GM19099 (cell line): Measurements from ENCODE around the gene MDFIC2.

Experiments used
- POLR2A ChIP-seq: IDR thresholded peaks from 3 replicates; pipeline ENCODE4 v1.6.1; 2011; ENCODE audit warnings: low read depth; ENCODE audit not compliant: insufficient read length; ENCODE audit errors: extremely low read depth

MDFIC2 gene

DNA sequence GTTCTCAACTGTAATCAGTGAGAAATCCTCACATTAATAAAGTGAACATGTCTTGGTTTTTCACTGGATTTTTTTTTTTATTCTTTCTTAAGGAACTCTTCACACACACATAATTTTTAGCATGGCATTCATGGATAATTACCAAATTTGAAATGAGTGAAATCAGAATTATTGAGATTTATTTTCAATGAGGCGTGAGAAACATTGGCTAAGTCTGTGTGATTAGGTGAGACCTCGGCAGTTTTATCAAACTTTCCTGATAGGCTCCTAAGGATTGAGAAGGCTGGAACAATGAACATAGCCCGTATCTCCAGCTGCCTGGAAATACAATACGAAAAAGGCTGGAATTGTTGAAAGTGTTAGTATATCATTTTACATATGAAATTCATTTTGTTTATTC, 35.5 kb downstream of the MDFIC2 start:
- no peak for TF ChIP-seq POLR2A

DNA sequence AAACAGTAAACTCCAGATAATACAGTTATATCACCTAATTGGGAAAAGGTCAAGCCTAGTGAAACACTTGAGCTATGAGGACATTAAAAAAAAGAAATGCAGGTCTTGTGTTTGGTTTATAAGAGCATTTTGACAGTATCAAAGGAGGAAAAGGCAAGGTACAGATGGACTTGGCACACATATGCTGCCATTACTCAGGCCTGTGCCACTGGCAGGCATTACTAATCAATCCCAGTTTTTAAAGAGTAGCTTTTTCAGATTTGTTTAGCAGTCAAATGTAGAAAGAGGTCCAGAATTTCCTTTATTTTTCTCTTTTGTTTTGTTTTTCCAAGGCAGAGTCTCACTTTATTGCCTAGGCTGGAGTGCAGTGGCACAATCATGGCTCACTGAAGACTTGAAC, 38.9 kb downstream of the MDFIC2 start:
- TF ChIP-seq POLR2A = no peak

DNA sequence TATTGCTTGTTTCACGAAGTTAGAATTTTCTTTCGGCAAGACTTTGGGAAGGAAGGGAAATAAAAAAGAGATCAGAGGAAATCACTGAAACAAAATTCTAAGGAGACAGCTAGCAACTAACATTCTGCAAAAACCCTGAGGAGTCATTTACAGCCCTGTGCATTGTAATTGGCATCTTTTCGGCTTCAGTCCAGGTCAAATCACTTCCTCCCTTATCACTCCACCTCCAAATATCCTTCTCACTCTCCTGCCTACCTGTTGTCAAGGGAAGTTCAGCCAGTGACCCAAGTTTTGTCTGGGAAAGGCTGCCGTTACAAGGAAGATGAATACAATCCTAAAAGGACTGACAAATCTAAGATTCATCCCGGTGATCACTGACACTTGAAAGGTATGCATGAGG, 39.6 kb downstream of the MDFIC2 start:
- TF ChIP-seq POLR2A = no peak

DNA sequence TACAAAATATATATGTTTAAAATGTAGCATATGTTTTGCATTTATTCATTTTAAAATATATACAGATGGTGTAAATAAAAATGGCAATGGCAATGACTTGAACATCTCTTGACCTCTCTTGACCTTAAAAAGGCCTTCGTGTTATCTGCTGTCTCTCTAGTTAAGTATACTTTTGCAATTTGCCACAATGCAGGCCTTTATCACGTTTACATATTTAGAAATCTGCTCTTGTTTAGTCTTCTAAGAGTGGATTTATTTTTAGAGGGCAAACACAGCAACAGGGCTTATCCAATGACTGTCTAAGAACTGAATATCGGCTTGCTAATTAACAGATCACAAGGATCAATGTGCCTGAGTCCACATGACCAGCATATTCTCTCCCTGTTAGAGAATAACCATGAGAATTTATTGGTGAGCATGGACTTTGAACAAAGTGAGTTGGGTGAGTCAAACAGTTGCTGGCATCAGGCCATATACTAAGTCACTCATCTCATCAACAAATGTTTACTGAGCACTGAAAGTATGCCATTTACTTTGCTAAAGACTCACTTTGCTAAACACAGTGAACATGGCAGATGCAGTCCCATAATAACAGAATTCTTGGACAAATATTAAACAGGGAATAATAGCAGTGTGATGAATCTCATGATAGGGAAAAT, 48.2 kb downstream of the MDFIC2 start:
- TF ChIP-seq POLR2A = no peak

DNA sequence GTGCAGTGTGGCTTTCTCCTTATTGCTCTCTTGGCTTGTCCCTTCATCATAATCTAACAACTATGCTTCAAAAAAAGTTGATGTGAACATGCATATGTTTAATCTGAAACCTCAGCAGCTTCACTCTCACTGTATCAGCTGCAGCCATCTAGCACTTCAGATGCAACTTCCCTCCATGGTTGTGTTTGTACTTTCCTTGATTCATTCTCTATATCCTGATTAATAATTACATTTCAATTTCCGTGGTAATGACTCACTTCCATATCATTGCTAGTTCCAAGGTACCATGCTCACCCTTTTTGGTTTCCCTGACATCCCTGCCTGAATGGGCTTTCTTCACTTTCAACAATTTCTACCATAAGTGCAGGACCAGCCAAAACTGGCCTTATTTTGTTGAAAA, 51.2 kb downstream of the MDFIC2 start:
- no peak for TF ChIP-seq POLR2A

DNA sequence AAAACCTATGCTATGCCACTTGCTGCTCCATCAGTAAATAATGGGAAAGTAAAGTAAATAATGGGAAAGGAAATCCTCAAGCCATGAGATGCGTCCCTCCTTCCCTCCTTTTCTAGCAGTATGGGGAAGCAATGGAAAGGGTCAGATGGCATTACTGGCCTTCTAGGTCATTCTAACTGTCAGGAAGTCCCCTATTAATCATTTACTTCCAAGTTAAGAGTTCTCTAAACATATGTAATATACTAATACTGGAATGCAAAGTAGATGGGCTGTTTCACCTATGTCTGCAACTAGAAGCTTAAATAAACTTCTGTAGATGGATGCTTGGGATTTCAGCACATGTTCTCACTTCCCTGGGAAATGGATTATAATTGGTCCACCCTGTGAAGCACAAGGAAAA, 55.9 kb downstream of the MDFIC2 start:
- no peak for TF ChIP-seq POLR2A

DNA sequence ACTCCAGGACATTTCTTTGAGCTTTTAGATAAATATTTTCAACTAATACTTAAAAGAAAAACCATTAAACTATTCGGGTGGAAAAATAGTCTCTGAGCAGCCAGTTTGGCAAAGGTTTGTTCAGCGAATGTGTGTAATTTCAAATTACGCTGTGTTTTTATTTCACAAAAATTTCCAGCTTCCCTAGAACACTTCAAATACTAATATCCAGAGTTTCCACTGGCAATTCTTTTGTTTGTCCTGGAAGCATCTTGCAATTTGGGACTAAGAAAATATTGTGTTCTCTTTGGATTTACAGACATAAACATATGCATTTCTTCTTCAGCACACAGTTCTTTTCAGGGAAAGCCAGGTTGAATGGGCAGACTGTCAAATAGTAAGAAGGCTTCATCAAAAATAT, 61.9 kb downstream of the MDFIC2 start:
- TF ChIP-seq POLR2A = no peak

DNA sequence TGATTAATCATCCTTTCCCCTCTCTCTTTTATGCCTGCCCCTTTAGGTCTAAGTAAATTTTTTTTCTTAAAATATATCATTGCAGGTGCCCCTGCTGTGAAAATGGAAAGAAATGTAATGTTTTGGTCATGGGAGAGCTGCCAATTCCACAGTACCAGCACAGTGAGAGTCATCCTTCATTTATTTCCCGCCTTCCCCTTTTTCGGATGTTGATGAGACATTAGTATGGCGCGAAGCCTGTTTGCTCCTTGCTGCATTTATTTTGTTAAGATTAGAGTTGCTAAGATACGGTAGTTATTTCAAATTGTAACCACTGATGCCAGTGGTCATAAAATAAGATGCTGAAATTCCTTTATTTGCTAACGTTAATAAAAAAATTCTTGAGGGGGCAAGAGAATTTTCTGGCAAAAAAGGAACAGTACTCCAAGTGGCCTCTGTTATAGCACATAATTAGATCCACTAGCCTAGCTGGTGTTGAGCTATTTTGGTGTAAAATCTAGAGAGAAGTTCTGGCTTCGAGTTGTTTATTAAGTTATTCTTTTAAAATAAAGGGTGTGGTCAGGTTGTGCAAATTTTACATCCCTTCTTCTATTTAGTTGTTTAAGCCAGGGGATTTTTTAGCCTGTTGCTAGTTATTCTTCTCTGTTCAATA, 62.8 kb downstream of the MDFIC2 start:
- no peak for TF ChIP-seq POLR2A

DNA sequence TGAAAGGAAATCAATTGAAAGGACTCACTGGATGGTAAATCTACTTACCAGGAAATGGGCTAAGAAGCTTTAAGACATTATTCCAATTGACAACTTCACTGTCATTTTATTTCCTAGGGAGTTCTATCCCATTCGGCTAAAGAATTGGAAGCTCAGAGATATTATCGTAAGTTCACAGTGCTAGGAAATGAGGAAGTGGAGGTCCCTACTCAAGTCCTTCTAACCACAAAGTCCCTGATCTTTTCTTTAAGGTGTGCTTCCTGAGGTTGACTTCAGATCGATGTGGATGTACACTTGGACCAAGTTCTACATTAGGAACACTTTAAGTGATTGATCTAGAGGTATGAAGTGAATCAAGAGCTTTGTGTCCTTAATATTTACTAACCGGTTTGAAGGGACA, 63.6 kb downstream of the MDFIC2 start:
- no peak for TF ChIP-seq POLR2A

DNA sequence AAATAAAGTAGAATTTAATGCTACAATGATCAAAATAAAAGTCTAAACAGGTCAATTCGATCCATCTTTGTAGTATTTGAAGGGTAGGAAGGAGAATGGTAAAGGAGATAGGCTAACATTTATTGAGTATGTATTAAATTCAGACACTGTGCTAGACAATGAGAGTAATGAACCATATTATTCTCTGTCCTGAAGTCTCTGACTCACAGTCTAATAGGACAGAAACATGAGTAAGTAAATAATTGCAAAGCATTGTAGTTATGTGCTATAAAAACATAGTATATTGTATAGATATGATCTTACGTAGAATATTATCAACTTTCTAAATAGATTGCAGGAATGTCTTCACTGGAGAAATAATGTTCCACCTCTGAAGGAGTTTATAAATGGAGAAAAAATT, 64.5 kb downstream of the MDFIC2 start:
- no peak for TF ChIP-seq POLR2A

DNA sequence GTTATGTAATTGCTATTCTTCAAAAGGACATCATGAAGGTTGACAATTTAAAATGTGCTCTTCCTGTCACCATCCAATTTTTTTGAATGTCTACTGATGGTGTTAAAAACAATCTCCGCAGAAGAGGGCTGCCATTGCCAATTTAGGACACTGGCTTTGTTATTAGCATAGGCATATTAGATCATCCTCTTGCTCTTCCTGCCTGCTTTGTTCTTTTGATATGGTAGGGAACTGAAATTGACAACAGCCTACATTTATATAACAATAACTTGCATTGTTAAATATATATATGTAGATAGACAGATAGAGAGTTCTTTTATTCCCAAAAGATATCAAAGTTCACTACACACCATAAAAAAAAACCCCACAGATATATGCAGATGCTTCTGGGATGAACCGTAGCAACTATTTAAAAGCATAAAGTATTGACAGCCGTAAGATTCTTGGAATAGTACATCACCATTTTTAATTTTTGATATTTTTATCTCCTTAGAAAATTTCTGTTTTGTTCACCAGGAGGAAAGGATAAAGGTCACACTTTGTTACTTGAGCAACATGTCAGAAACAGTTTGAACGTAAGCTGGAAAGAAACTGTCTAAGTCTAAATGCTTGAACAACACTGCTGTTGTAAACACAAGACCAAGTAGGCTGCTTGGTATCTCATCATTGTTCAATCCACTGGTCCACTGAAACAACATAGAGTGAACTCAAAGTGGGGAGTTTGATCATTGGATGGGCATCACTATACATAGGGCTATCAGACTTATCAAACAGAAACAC, 66.5 kb downstream of the MDFIC2 start:
- no peak for TF ChIP-seq POLR2A

DNA sequence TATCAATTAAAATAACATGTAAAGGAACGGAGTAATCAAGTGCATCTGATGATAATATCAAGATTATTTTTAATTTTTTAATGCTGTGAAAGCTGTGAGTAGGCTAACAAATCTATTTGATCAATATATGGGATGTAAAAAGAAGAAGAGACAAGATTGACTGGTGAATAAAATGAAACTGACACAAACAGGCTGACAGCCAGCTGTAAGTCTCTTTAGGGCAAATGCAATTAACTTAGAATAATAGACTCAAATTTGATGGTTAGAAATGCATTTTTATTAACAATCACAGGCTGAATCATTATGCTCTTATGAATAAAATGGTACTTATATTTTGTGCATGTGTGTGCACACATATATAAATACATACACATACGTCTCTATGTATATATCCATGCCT, 68.0 kb downstream of the MDFIC2 start:
- TF ChIP-seq POLR2A = no peak

DNA sequence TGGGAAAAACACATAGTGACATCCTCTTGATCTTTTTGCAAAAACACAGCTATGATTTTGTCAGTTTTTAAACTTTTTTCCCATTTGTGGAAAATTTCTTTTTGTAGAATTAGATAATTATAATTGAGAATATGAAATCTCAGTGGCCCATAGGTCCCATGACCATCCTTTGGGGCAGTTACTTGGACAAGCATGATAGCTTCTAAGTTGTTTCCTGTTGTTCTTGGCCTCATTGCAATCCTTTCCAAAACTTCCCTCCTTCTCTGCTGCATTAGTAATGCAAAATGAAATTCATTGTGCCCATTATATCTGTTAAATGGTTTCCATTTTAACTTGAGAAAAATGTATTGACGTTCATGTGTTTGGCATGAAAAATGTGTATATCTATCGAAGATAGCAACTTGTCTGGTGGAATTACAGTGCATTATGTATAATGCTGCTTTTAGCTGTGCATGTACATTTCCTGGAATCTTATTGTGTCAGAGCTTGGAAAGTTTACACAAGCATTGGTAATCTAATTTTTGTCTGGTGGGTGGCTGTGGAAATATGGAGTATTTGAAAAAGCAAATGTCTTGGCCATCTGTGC, 70.0 kb downstream of the MDFIC2 start:
- no peak for TF ChIP-seq POLR2A

DNA sequence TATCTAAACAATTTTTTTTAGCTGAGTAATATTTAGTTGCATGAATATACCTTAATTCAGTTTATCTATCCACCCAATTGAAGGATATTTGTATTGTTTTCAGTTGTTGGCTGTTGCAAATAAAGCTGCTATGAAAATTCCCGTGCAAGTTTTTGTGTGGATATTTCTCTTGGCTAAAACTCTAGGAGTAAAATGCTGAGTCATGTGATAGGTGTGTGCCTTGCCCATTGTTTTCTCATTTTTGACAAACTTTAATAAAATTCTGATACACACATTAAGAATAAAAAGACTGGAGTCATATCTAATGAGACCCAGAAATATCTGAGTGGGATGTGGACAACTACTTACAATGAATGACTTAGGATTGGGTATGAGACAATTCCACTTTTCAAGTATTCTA, 78.6 kb downstream of the MDFIC2 start:
- TF ChIP-seq POLR2A = no peak

DNA sequence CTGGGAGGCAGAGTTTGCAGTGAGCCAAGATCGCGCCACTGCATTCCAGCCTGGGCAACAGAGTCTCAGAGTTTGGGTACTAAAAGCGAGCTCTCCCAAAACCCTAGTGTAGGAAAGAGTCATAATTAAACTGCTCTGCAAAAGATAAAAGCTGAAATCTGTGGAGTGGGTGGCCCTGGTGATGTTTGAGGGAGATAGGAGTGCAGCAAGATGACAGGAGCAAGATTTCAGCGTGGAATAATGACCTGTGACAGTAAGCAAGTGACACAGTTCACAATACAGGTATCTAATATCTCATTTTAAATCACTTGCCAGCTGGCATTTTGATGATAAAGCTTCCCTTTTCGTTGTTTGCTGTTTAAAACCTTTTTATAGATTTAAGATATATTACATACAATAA, 79.3 kb downstream of the MDFIC2 start:
- TF ChIP-seq POLR2A = no peak

DNA sequence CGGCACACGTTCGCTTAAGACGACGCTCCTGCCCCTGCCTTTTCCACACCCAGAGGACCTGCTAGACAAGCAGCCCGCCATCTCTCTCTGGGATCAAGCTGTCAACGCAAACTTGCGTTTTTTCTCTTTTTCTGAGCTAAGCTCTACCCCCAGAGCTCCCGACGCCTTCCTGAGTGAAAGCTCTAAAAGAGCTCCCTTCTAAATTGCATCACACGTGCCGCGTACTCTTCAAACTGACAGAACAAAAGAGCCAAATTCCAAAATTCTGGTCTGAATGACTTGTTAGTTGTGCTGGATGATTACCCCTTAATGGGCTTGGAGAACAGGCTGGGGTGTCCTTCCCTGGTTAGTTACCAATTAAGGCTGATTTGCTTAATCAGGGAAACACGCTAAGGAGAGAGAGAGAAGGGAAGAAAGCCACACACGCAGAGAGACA, 81.2 kb downstream of the MDFIC2 start:
- TF ChIP-seq POLR2A = no peak
